ENCODE data around the gene PLK4.
"Not testable (repeated sequence)": the region's sequence is repeated elsewhere in the genome, so short reads cannot be mapped to it uniquely, and the experiment has no call there.

Gene PLK4

DNA sequence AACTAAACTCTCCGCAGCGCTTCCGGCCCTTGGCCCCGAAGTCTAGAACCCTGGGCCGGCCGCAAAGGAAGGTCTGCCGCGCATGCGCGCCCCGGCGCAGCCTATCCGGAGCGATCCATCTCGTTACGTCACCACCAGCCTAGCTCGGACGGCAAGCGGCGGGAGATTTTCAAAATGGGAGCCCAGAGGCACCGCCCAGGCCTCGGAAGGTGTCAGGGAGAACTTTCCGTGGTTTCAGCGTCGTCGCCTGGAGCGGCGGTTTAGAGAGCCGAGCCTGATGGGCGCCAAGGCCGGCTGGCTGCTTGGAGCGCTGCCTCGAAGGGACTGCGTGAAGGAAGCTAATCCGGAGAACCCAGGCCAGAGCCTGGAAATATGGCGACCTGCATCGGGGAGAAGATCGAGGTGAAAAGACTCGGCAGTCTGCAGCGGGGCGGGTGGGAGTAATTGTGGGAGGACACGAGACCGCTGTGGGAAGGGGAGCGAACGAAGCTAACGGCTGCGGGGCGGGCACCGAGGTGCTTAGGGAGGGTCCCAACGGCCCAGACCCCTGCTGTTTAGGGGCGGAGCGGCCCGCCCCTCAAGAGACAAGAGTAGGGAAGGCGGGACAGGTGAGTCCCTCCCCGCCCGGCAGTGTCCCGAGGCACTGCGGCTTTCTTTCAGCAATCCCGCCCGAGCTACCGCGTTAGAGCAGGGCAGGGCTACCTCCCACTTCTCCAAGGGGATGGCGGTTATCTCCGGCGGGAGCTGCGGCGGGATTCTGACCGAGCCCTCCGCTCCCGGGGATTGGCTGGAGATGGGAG, at the start of gene PLK4:
Gene PLK4, plus strand, starts transcription at position 131 of the 800 bp plus-strand sequence. Its CDS starts 242 bp downstream, at position 373.
- DNase-seq, result peak; percentile 40

DNA sequence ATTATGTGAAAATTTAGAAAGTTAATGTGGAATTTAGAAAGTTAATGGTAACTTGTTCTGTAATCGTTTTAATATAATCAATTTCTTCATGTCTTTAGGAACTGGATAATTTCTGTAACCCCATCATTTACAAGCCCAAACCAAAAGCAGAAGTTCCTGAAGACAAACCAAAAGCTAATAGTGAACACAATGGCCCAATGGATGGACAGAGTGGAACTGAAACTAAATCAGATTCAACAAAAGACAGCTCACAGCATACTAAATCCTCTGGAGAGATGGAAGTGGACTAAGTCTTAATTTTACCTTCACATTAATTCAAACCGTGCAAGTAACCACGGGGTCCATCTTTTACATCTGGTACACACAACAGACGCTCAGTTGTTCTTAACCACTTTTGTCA, 48.1 kb upstream of the PLK4 start:
- no peak for DNase-seq

DNA sequence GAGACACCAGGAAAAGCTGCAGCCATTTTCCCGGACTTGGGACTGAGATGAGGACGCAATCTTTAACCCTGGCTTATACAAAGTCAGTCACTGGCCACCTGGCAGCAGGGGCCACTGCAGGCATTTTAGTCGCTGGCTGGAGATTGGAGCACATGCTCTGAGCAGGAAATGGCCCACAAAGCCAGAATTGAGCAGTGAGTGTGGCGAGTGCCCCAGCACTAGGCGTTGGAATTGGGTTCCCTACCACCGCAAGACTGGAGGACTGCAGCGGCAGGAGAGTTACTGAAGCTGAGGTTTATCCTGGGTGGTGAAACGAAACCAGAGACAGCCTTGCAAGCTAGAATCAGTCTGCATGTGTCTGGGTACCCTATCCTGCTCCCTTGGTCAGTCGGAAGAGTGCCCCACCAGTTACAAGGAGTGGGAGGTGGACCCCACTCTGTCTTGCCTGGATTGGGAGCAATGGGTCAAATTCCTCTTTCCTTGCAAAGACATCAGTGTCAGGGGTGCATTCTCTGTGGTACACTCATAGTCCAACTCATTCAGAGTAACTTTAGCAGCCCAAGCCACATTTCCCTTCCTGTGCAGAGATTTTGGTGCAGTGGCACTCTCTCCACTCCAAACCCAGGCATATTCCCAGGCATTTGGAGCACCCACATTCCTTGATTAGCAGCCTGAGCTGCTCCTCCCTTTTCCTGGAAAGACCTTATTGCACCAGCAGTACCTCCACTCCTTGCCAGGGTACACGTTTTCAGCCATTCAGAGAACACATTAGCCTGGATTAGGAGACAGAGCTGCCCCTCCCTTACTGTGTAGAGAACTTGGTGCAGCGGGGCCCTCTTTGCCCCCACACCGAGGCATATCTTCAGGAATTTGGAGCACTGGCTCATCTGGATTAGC, 36.7 kb upstream of the PLK4 start:
- DNase-seq, result no peak

DNA sequence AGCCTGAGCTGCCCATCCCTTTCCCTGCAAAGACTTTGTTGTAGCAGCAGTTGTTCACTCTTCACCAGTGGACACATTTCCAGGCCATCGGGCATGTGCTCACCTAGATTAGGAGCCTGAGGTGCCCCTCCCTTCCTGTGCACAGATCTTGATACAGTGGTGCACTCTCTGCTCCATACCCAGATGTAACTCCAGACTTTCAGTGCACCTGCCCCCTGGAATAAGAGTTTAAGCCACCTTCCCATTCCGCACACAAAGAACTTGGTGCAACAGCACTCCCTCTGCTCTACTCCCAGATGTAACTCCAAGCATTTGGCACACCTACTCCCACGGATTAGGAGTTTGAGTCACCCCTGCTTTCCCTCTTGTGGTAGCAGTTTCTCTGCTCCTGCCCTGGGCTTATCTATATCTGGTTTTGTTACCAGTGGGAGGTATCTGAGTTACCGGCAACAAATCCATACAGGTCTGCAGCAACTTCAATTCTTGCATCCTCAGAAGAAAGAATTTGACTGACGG, 36.0 kb upstream of the PLK4 start:
- DNase-seq, result no peak

DNA sequence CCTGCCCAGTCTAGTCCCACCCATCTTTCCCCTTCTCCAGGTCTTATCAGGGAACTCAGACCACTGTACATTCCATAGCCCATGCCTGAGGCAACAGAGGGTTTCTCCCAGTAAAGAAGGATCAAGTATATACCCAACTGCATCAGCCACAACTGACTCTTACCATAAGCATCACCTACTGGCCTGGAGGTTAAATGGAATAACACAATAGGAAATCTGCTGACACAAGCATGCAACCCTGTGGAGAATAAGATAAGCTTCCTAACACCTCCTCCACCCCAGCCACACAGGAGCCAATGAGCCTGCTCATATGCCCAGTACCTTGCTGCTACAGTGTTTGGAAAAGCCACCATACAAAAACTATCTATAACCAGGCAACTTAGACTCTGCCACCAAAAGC, 34.6 kb upstream of the PLK4 start:
- DNase-seq, result no peak

DNA sequence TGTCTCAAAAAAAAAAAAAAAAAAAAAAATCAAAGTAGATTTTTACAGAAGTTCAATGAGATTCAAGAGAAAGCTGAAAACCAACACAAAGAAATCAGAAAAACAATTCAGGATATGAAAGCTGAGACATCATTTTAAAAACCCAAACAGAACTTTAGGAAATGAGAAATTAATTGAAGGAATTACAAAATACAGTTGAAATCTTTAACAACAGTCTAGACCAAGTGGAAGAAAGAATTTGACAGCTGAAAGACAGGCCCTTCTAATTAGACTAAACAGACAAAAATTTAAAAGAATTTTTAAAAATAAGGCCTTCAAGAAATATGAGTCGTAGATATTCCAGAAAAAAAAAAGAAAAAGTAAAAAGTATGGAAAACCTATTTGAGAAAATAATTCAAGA, 33.9 kb upstream of the PLK4 start:
- no peak for DNase-seq

DNA sequence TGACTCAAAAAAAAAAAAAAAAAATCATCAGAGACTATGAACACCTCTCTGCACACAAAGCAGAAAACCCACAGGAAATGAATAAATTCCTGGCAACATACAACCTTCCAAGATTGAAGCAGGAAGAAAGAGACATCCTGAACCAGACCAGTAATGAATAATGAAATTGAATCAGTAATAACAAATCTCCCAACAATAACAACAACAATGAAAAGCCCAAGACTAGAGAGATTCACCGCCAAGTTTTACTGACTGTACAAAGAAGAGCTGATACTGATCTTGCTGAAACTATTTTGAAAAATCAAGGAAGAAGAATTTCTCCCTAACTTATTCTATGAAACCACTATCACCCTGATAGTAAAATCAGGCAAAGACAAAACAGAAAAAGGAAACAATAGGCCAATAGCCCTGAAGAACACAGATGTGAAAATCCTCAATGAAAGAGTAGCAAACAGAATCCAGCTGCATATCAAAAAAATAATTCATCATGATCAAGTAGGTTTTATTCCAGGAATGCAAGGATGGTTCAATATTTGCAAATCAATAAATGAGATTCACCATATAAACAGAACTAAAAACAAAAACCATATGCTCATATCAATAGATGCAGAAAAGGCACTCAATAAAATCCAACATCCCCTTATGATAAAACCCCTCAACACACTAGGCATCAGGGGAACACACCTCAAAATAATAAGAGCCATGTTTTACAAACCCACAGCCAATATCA, 31.0 kb upstream of the PLK4 start:
- no peak for DNase-seq

DNA sequence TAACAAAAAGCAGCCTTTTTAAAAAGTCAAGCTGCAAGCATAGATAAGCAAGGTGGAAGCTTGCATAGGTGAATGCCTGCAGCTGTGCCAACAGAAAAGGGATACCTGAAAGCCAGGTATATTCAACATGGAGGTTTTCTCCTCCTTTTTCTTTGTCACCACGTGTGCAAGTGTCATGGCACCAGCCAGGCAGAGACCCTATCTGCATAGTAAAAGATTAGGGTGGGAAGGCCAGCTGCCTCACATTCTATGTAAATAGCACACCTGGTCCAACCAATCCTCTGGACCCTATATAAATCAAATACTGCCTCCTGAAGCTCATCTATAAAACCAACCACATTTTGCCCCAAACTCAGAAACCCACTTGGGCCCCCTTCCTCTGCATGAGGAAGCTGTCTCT, 28.0 kb upstream of the PLK4 start:
- no peak for DNase-seq

DNA sequence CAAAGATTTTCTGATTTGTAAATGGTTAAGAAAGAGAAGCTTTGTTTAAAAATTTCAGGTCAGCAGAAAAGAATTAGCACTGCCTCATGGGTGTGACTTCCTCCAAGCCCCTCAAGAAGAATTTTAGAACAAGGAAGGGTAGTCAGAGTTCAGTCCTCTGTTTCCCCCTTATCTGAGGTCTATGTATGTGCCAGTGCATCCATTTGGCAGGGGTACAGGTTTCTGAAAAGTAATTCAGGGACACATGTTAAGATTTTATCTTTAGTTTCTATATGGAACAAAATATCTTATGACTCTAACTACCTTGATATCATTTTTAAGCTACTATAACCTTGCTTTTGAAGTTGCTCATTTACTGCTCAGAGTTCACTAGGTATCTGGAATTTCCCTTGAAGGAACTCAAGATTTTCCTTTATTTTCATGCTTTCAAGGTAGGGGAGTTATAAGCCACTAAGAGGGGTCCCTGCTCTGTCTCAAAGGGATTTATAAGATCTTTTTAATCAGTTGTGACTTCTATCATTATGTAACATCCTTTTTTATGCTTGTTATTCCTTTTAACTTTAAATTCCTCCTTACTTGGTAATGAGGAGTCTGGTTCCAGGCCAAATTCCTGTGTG, 24.4 kb upstream of the PLK4 start:
- DNase-seq, result no peak

DNA sequence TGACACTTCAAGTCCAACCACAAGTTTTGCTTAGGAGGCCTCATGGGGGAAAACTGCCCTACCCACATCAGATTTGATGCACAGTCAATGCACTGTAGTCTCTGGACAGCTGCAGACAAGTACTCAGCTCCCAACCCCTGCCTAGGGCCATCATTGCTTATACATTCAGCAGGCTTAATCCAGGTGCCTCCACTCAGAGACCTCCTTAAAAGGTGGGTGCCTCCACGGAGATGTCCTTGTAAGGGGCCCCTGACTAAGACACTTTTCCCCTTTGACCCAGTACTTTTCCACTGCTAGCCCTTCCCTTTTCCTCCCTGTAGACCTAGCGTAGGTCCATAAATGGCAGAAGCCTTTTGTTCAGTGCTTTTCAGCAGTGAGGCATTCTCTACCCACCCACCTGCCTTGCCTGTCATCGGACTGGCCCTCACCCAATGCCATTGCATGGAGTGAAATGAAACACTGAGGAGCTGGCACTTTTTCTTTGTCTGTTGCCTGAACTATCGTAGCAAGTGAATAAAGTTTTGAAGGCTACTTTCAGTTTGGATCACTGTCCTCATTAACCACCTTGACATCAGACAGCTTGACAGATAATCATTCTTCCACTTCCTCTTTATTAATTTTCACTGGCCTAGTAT, 23.8 kb upstream of the PLK4 start:
- no peak for DNase-seq

DNA sequence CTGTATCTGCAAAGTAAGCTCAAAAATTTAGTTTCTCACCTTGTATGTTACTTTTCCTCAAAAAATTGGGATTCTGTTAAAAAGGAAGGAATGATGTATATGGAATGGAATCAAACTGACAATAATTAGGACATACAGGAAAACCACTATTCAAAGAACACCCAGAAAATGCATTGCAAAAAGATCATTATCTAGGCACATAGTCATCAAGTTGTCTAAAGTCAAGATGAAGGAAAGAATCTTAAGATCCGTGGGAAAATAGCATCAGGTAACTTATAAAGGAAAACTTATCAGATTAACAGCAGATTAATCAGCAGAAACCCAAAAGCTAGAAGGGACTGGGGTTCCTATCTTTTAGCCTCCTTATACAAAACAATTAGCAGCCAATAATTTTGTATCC, 23.1 kb upstream of the PLK4 start:
- DNase-seq, result no peak

DNA sequence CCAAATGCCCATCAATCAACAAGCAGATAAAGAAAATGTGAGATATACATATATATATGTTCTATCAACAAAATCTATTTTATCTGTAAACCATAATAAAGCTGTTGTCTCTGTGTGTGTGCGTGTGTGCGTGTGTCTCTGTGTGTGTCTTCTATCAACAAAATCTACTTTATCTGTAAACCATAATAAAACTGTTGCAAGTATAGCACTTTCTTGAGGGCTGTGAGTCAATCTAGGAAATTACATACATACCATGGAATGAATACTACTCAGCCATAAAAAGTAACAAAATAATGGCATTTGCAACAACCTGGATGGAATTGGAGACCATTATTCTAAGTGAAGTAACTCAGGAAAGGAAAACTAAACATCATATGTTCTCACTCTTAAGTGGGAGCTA, 12.5 kb upstream of the PLK4 start:
- no peak for DNase-seq

DNA sequence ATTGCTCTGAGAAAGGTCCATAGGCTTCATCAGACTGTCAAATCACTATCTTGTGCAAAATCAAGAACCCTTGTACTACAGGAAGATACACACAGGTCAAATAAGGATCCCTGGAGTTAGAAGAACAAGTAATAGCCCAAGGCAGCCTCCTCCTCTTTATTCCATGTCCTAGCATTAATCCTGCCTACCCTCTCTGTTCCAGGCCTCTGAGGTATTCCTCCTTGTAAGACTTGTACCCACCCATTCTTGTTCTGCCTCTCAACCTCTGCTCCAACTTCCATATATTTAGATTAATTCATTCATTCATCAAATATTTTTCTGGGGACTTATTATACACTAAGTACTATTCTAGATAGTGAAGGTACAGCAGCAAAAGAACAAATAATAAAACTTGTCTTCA, 10.4 kb upstream of the PLK4 start:
- no peak for DNase-seq

DNA sequence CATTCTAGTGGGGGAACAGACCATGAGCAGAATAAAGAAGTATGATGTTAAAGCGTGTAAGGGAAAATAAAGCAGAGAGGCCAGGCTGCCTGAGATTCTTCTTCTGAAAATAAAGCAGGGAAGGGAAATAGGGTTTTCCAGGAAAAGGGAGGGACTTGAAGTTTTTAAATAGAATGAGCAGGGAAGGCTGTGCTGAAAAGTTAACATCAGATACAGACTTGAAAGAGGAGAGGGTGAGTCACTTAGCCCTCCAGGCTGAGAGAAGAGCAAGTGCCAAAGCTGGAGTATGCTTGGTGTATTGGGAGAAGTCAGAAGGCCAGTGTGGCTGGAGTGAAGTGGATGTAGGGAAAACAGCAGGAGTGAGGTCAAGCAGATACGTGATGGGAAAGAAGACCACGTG, 10.0 kb upstream of the PLK4 start:
- DNase-seq, result no peak

DNA sequence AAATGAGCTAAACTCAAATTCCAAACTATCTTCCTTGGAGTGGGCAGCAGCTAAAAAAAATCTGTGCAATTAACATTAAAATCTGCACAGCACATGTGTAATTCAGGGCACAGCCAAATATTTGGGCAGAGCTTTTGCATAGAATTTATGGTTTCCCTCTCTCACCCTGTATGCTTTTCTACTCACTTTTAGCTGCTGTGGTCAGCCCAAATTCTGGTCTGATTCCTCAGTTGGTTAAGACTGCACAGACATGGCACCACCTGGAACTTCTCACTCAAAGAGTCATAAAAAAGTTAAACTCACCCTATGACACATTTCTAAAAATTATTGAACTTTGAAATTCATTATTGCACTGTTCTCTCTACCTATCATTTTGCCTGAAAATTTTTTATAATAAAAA, 4.9 kb upstream of the PLK4 start:
- DNase-seq, result no peak

DNA sequence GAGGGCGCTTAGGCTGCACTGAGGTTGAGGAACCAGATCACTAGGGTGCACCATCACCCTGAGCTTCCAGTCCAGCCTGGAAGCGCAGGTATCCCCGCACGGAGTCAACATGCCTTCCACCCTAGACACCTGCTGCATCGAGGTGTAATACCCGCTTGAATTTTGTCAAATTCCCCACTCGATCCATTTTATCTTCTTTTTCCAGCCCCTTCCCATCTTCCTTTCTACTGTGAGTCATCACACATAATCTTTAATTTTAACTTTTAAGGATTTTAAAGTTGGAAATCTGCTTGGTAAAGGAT, 821 bp downstream of the PLK4 start:
- no peak for DNase-seq

DNA sequence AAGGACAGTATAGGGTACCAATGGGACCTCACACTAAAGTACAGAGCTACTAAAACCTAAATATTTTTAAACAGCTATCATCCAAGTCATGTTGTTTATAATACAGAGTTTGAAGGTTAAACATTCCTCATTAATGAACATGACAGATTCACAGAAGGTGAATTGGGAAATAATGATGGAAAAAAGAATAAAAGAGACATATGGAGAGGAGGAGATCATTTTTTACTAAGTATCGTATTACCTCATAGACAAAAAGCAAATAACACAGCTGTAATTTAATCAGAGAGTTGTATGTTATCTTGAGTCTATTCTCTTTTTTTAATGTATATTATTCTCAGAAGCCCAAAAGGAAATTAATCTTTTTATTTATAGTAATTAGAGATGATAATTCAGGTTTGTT, 7.9 kb downstream of the PLK4 start:
- no peak for DNase-seq

DNA sequence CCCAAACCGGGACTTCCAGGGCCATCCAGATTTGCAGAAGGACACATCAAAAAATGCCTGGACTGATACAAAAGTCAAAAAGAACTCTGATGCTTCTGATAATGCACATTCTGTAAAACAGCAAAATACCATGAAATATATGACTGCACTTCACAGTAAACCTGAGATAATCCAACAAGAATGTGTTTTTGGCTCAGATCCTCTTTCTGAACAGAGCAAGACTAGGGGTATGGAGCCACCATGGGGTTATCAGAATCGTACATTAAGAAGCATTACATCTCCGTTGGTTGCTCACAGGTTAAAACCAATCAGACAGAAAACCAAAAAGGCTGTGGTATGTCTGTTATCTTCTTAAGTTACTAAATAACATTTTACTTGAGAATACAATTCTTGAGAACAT, 9.2 kb downstream of the PLK4 start:
- DNase-seq, result no peak

DNA sequence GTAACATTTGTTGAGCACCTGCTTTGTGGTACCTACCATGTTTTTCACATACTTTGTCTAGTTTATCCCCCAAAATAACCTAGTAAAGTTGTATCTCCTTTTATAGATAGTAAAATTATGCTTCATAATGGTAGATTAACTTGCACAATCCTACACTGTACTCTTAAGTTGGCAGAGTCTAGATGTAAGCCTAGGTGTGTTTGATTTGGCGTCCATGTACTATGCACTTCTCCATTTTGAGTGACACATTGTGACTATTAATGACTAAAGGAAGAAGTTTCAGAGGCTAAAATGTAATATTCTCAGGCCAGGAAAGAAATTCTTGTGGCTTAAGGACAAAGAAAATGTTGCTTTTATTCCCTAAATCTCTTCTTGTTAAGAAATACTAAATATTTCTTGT, 15.4 kb downstream of the PLK4 start:
- DNase-seq, result no peak

DNA sequence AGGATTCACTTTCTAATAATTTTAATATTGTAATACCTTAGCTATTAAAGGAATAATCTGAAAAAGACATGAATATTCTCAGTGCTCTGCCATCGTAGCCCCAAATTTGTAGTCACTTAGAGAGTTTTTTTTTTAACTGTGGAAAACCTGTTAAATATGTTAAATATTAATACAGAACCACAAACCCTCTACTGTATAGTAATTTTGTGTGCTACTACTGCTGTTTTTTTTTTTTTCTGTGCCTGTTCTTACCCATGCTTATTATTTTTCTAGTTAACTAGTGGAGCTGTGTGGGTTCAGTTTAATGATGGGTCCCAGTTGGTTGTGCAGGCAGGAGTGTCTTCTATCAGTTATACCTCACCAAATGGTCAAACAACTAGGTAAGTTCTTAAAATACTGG, 15.8 kb downstream of the PLK4 start:
- no peak for DNase-seq

DNA sequence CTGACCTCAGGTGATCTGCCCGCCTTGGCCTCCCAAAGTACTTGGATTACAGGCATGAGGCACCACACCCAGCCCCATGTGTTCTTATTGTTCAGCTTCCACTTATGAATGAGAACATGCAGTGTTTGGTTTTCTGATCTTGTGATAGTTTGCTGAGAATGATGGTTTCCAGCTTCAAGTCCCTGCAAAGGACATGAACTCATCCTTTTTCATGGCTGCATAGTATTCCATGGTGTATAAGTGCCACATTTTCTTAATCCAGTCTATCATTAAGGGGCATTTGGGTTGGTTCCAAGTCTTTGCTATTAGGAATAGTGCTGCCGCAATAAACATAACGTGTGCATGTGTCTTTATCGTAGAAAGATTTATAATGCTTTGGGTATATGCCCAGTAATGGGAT, 19.0 kb downstream of the PLK4 start:
- DNase-seq, result not testable (repeated sequence)

DNA sequence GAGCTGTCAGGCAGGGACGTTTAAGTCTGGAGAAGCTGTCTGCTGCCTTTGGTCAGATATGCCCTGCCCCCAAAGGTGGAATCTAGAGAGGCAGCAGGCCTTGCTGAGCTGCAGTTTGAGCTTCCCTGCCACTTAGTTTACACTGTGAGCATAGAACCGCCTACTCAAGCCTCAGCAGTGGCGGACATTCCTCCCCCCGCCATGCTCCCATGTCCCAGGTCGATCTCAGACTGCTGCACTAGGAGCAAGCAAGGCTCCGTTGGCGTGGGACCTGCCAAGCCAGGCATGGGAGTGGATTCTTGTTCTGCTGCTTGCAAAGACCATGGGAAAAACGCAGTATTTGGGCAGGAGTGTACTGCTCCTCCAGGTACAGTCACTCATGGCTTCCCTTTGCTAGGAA, 24.3 kb downstream of the PLK4 start:
- no peak for DNase-seq

DNA sequence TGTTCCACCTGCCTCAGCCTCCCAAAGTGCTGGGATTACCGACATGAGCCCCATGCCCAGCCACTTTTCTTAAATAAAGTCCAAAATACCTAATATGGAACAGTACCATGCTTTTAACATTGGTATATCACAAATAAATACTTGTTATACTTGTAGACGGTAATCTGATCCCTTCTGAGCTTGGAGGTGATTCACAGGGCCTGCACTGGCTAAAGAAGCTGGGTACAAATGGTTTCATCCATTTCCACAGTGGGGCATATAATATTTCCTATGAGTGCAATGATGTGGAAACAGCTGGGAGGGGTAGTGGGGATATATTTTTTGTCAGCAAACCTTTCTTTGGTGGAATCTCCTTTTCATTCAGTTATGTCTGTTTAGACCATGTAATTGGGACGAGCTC, 35.8 kb downstream of the PLK4 start:
- no peak for DNase-seq

All from GOT3 (cell line).